ENCODE measurements around the gene MYO1G. TPM values are rescaled to one million over a fixed set of nuclear protein-coding genes. Genes with fewer than 3 reads are reported as not detected.
A peak's percentile ranks its signal among the peaks of the same experiment; 100 is the strongest.

The MYO1G gene
- total RNA-seq (1 to 10 TPM in 4 of 6 donors, under 1 TPM in 2; 0.28 to 3.1 (median 1.1) TPM), polyA plus RNA-seq (1 to 10 TPM; 1.1 to 1.5 TPM)

GRCh38 chr7:44978511-44979366, at the start of gene MYO1G:
Gene MYO1G, minus strand, starts transcription at chr7:44979015. Its CDS starts 54 bp downstream, at chr7:44978961.
- no peaks in the 10 kb centered on the region for H3K9me3 ChIP-seq
- H3K36me3 ChIP-seq, result peaks cover 0 to 15% (median 10%) of the 10 kb centered on the region in 3 donors
- H3K27ac ChIP-seq, result peak within 1 kb of the TSS in 1 of 4 donors; percentile 42
- no peaks in the 10 kb centered on the region for H3K27me3 ChIP-seq
- ATAC-seq (peak in 3 of 4 donors; percentile 42 to 67 (median 48)), FAIRE-seq (no peak), DNase-seq (peak in 2 of 6 donors; percentile 8 to 65)
- WGBS, 2 donors, result 80 to 87% methylated on average over 22 to 24 of the region's 24 CpGs
- intact Hi-C loops (cut with DNase I), result loop anchor here in 1 of 3 donors (10.0 kb wide), 1 partner anchor 156 kb away; no protein-coding TSS in a partner anchor
- TF ChIP-seq CTCF (IDR thresholded peaks at IDR 0.05), result no peak
- H3K4me3 ChIP-seq, result peak within 1 kb of the TSS in 1 of 4 donors; percentile 18
- H3K4me1 ChIP-seq, result no peaks in the 10 kb centered on the region

- no peak for FAIRE-seq
- Histone ChIP-seq H3K9me3 (no peaks in the 10 kb centered on the region), H3K4me3 (peak overlapping the region in 1 of 4 donors; percentile 22), H3K27me3 (no peaks in the 10 kb centered on the region), H3K36me3 (no peaks in the 10 kb centered on the region), H3K27ac (no peak overlapping the region), H3K4me1 (no peaks in the 10 kb centered on the region)
- 85 to 94% methylated on average over 17 of the region's 17 CpGs for WGBS, 2 donors
- ATAC-seq, result peak in 1 of 4 donors; percentile 28
- no peak for TF ChIP-seq CTCF (IDR thresholded peaks at IDR 0.05)
- DNase-seq, result no peak
- intact Hi-C loops (cut with DNase I), result no loop called here
Observed at GRCh38 chr7:45028138-45028919, 49.5 kb upstream of the MYO1G start.

GRCh38 chr7:45027774-45028114, 48.9 kb upstream of the MYO1G start:
- Histone ChIP-seq H3K27me3 (no peaks in the 10 kb centered on the region), H3K9me3 (no peaks in the 10 kb centered on the region), H3K36me3 (no peaks in the 10 kb centered on the region), H3K4me3 (peak overlapping the region in 1 of 4 donors; percentile 22), H3K27ac (no peak overlapping the region), H3K4me1 (no peaks in the 10 kb centered on the region)
- 91 to 99% methylated on average over 4 of the region's 4 CpGs for WGBS, 2 donors
- intact Hi-C loops (cut with DNase I), result no loop called here
- ATAC-seq, result peak in 1 of 4 donors; percentile 21
- FAIRE-seq, result no peak
- no peak for TF ChIP-seq CTCF (IDR thresholded peaks at IDR 0.05)
- DNase-seq, result no peak

- no peaks in the 10 kb centered on the region for H3K9me3 ChIP-seq
- H3K4me3 ChIP-seq, result peak overlapping the region in 1 of 4 donors; percentile 22
- no peaks in the 10 kb centered on the region for H3K36me3 ChIP-seq
- DNase-seq (no peak), FAIRE-seq (no peak), ATAC-seq (peak in 2 of 4 donors; percentile 48 to 80)
- H3K27me3 ChIP-seq, result no peaks in the 10 kb centered on the region
- intact Hi-C loops (cut with DNase I), result no loop called here
- H3K27ac ChIP-seq, result peak overlapping the region in 1 of 4 donors; percentile 42
- 94% methylated on average over 10 of the region's 10 CpGs for WGBS, 2 donors
- no peak for TF ChIP-seq CTCF (IDR thresholded peaks at IDR 0.05)
- H3K4me1 ChIP-seq, result no peaks in the 10 kb centered on the region
Observed at GRCh38 chr7:45026984-45027773, 48.4 kb upstream of the MYO1G start.

Data from pancreas (tissue), 10 donors.